AG10803 (cell line): ENCODE results near the gene KCMF1.
A peak's percentile ranks its signal among the peaks of the same experiment; 100 is the strongest.

Experiments
- DNase-seq: peaks from one replicate; pipeline ENCODE4 v3.0.0; 2010; ENCODE audit warnings: low read depth
- H3K4me3 ChIP-seq: 2 replicates; pipeline ENCODE4 v1.5.1; 2011; ENCODE audit warnings: mild to moderate bottlenecking, low read length, control low read depth
- CTCF ChIP-seq: conservative IDR thresholded peaks from 2 replicates; pipeline ENCODE4 v1.5.1; 2011; ENCODE audit warnings: mild to moderate bottlenecking, low read length, control low read depth, inconsistent platforms

KCMF1 gene

DNA sequence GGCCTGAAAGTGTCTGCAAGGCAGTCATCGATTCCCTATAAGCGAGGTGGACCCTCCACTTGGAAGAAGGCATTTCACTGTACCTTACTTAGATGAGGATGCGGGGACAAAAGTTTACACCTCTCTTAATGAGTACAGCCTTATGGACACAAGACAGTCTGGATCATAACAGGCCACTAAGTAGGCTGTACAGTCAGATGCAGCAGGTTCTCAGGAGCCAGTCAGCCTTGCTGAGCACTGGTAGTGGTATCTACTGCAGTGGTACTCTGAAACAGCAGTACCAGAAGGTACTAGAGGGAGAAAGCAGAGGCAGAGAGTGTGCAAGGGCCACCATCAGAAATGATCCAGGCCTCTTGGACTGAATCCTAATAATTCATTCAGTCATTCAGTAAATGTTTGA lies 77.6 kb downstream of the KCMF1 start:
- DNase-seq: no peak
- no peak overlapping the region for H3K4me3 ChIP-seq
- no peak for TF ChIP-seq CTCF

DNA sequence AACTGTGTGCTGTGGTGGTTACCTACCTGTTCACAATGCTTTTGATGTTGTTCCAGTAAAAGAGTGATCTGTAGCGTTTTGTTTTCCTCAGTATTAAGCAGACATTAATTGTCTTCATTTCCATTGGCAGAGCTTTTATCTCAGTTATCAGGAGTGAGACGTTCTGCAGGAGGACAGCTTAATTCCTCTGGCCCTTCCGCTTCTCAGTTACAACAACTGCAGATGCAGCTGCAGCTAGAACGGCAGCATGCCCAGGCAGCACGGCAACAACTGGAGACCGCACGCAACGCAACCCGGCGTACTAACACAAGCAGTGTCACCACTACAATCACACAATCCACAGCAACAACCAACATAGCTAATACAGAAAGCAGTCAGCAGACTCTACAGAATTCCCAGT lies 78.3 kb downstream of the KCMF1 start:
- H3K4me3 ChIP-seq: no peak overlapping the region
- DNase-seq: no peak
- TF ChIP-seq CTCF: no peak

DNA sequence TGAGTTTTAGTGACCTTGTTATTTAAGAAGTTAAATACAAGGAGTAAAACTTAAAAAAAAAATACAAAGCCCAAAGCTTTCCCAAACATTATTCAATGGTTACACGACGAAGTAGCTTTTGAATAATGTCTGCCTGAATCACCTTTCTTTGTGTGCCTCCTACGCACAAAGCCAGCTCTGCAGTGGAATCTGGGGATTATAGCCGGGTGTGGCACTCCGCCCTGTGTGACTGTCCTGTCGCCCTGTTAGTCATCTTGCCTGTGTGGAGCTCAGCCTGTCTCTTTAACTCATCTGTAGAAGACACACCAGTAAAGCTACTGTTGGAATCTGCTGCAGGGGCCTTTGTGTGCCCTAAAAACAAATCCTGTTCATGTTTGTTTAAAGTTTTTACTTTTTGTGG lies 82.8 kb downstream of the KCMF1 start:
- no peak for TF ChIP-seq CTCF
- peak; percentile 35 for DNase-seq
- H3K4me3 ChIP-seq: no peak overlapping the region

DNA sequence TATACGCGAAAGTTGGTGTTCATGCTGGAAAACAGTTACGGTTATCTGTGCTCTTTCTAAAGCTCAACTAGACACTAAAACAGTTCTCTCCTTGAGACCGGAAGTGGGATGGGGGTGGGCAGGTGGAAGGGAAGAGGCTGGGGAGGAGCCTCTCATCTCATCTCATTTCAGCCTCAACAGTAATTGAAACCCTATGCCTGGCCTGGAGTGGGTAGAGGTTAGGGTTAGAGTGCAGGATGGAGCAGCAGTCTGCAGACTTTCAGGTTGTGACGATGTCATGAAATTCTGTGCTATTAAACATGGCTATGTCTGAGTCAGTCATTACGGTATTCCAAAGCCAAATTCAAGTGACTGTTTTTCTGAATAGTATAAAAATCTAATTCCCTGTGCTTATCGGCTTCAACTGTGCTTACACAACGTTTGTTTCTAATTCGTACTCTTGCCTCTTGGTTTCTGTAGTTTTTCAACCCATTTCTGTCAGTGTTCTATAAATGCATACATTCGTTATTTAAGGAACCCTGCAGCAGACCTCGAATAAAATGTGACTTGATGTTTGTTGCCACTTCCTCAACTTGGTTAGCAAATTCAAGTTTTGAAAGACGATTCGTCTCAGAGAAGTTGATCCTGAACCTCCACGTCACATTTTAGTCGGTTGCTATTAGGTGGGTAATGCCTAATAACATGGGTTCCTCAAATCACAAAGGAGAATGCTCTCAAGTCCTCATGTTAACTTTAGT lies 86.4 kb downstream of the KCMF1 start:
- TF ChIP-seq CTCF: no peak
- H3K4me3 ChIP-seq: no peak overlapping the region
- DNase-seq: no peak

- H3K4me3 ChIP-seq: no peak overlapping the region
- DNase-seq: peak; percentile 46
- TF ChIP-seq CTCF: no peak
These were observed 90.9 kb downstream of the KCMF1 start for GRCh38 chr2:85061896-85062295.

DNA sequence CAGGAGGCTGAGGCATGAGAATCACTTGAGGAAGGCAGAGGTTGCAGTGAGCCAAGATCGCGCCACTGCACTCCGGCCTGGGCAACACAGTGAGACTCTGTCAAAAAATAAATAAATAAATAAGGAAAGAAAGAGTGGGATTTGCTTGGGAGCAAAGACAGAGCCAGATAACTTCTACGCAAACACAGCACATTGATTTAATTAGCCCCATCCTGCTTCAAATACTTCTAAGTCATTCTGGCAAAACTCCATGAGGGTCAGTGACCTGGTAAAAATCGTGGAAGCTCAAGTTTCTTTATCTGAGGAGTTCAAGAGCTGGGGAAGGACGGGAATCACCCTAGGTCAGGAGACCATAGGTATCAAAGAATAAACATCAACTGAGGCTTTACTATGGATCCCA lies 91.6 kb downstream of the KCMF1 start:
- TF ChIP-seq CTCF: no peak
- DNase-seq: peak; percentile 76
- no peak overlapping the region for H3K4me3 ChIP-seq

DNA sequence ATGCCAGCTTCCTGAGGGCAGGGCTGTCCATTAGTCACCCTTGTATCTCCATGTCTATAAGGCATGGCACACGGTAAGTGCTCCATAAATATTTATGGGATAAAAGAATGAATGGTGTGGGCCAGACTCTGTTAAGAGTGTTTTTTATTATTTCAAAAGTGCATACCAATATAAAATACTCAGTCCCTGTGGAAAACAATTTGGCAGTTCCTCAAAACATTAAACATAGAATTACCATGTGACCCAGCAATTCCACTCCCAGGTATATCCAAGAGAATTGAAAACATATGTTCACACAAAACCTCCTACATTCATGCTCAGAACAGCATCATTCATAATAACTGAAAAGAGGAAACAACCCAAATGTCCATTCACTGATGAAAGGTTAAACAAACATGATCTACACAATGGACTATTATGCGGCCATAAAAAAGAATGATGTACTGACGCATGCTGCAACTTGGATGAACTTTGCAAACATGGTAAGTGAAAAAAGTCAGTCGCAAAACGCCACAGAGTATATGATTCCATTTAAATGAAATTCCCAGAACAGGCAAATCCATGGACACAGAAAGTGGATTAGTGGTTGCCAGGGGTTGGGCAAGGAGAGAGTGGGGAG lies 93.1 kb downstream of the KCMF1 start:
- DNase-seq: peak; percentile 44
- TF ChIP-seq CTCF: no peak
- no peak overlapping the region for H3K4me3 ChIP-seq
